ENCODE measurements around the gene XKR7.
"Not testable (repeated sequence)": the region's sequence is repeated elsewhere in the genome, so short reads cannot be mapped to it uniquely, and the experiment has no call there.

Gene XKR7, protein sequence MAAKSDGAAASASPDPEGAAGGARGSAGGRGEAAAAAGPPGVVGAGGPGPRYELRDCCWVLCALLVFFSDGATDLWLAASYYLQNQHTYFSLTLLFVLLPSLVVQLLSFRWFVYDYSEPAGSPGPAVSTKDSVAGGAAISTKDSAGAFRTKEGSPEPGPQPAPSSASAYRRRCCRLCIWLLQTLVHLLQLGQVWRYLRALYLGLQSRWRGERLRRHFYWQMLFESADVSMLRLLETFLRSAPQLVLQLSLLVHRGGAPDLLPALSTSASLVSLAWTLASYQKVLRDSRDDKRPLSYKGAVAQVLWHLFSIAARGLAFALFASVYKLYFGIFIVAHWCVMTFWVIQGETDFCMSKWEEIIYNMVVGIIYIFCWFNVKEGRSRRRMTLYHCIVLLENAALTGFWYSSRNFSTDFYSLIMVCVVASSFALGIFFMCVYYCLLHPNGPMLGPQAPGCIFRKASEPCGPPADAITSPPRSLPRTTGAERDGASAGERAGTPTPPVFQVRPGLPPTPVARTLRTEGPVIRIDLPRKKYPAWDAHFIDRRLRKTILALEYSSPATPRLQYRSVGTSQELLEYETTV
- long read RNA-seq, donor 1, result 0 reads
- long read RNA-seq, donor 2, result 0 reads
- long read RNA-seq, donor 3, result 0 reads
- long read RNA-seq, donor 4, result 0 reads
- long read RNA-seq, donor 5, result 0 reads
- long read RNA-seq, donor 6, result 0 reads
- long read RNA-seq, donor 7, full-length matches to known transcripts, result 1 of 1 reads
- long read RNA-seq, donor 7, partial matches to known transcripts, result 0 of 1 reads
- long read RNA-seq, donor 7, other reads (novel, unspliced or antisense), result 0 of 1 reads
- long read RNA-seq, donor 8, result 0 reads

GRCh38 chr20:31967830-31968249 lies at the start of gene XKR7:
Gene XKR7 (plus strand): TSS chr20:31968151. CDS start chr20:31968176, 25 bp downstream.
- DNase-seq, result no peak

GRCh38 chr20:31918466-31919105 lies 49.4 kb upstream of the XKR7 start:
- no peak for DNase-seq

GRCh38 chr20:31919410-31920155 lies 48.4 kb upstream of the XKR7 start:
- no peak for DNase-seq

GRCh38 chr20:31920275-31920855 lies 47.6 kb upstream of the XKR7 start:
- DNase-seq, result no peak

DNA sequence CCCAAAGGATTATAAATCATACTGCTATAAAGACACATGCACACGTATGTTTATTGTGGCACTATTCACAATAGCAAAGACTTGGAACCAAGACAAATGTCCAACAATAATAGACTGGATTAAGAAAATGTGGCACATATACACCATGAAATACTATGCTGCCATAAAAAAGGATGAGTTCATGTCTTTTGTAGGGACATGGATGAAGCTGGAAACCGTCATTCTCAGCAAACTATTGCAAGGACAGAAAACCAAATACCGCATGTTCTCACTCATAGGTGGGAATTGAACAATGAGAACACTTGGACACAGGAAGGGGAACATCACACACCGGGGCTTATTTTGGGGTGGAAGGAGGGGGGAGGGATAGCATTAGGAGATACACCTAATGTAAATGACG lies 46.5 kb upstream of the XKR7 start:
- DNase-seq, result not testable (repeated sequence)

DNA sequence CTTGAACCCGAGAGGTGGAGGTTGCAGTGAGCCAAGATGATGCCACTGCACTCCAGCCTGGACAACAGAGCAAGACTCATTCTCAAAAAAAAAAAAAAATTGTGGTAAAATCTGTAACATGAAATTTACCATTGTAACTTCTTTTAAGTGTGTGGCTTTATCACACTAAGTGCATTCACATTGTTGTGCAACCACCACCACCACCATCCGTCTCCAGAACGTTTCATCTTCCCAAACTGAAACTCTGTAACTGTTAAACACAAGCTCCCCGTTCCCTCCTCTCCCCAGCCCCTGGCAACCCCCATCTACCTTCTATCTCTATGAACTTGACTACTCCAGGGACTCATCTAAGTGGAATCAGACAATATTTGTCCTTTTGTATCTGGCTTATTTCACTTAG lies 45.8 kb upstream of the XKR7 start:
- DNase-seq, result no peak

- DNase-seq, result no peak
Measured at GRCh38 chr20:31922588-31922987, 45.4 kb upstream of the XKR7 start.

- peak; percentile 20 for DNase-seq
Measured at GRCh38 chr20:31923388-31924331, 44.3 kb upstream of the XKR7 start.

GRCh38 chr20:31924561-31924960 lies 43.4 kb upstream of the XKR7 start:
- no peak for DNase-seq

DNA sequence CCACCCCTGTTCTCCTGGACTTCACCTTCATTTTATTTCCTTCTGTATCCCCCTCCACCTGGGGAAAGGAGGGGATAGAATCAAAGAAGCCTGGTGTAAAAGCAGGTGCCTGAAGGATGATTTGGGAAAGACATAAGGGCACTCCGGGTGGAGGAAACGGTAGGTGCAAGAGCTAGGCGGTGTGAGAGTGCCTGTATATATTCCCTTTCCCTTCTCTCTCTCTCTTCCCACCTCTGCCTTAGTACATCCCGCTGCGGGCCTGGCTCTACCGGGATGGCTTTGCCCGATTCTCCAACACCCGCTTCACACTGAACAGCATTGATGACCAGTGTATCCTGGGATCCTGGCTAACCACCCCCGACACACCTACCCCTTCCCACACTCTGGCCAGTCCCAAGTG lies 42.3 kb upstream of the XKR7 start:
- DNase-seq, result no peak

DNA sequence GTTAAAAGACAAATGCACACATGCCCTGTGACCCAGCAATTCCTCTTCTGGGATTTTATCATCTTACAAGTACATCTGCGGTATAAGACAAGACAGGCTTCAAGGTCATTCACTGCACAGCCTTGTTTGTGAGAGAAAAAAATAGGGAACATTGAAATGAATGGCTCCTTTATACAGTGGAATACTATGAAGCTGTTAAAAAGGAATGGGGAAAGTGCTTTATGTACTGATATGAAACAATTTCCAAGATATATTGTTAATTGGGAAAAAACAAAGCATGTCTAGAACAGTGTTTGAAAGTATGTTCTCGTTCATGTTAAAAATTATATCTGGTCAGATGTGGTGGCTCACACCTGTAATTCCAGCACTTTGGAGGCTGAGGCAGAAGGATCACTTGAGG lies 41.5 kb upstream of the XKR7 start:
- DNase-seq, result no peak

- DNase-seq, result no peak
Measured at GRCh38 chr20:31927627-31928159, 40.3 kb upstream of the XKR7 start.

- DNase-seq, result not testable (repeated sequence)
Measured at GRCh38 chr20:31929631-31930030, 38.3 kb upstream of the XKR7 start.

DNA sequence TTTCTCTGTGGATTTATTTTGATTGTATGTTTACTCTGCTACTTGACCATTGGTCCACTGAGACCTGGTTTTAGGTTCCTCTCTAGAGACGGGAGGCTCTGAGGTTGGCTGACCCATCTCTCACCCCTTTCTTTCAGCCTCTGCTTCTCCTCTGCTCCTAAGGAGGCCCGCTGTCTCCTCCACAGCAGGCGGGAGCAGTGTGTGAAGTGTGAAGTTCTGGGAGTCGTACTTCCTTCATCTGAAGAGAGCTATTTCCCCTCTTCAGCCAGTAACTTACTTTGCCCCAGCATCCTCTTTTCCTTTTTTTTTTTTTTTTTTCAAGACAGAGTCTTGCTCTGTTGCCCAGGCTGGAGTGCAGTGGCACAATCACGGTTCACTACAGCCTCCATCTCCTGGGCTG lies 37.2 kb upstream of the XKR7 start:
- DNase-seq, result no peak

DNA sequence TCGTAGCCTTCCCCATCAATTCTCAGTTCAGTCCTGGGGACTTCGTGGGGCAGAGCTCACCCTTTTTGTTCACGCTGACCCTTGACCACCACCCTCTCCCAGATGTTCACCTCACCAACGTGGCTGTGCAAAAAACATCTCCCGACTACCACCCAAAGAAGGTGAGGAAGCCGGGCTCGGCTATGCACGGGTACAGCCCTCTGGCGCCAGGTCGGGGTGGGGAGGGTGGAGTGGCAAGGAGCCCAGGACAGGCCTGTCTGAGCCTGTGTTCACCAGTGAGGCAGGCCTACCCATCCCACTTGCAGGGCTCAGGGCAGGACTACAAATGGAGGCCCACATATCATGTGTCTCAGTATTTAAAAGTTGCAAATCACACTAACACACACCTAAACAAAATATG lies 34.3 kb upstream of the XKR7 start:
- no peak for DNase-seq

DNA sequence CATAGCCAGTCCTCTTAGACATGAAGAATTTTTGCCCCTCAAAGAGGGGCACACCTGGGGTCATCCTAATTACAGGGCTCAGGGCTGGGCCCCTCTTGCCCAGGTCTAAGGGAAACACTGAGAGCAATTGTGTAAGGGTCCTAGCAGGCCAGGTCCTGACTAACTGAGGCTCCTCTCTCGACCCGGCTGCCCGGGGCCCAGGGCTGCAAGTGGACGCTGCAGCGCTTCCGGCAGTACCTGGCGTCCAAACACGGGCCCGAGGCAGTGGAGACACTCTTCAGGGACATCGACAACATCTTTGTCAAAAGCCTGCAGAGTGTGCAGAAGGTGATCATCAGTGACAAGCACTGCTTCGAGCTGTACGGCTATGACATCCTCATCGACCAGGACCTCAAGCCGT lies 33.5 kb upstream of the XKR7 start:
- DNase-seq, result no peak

- no peak for DNase-seq
Measured at GRCh38 chr20:31934968-31935764, 32.8 kb upstream of the XKR7 start.

- DNase-seq, result no peak
Measured at GRCh38 chr20:31936420-31936819, 31.5 kb upstream of the XKR7 start.

DNA sequence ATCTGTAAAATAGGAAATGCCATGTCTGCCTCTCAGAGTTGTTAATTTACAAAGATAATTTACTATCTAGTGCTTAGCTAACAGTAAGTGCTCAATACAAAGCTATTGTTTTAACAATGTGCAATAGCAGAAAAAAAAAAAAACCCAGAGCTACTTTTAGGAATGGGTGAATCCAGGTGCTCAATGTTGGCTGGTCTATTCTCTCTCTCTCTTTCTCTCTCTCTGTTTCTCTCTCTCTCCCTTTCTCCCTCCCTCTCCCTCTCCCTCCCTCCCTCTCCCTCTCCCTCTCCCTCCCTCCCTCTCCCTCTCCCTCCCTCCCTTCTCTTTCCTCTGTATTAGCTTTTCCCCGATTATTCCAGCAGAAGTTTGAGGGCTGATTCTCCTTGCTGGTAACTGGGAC lies 30.1 kb upstream of the XKR7 start:
- no peak for DNase-seq

- no peak for DNase-seq
Measured at GRCh38 chr20:31939661-31940060, 28.3 kb upstream of the XKR7 start.
